ENCODE data around the gene UTP25. TPM values are rescaled to one million over a fixed set of nuclear protein-coding genes. Genes with fewer than 3 reads are reported as not detected.

UTP25 gene
- total and polyA plus RNA-seq, 2 donors (not counting 3 experiments of a cell fraction or from before 2014, with no cell fraction given), result 6.6 to 11.7 TPM

DNA sequence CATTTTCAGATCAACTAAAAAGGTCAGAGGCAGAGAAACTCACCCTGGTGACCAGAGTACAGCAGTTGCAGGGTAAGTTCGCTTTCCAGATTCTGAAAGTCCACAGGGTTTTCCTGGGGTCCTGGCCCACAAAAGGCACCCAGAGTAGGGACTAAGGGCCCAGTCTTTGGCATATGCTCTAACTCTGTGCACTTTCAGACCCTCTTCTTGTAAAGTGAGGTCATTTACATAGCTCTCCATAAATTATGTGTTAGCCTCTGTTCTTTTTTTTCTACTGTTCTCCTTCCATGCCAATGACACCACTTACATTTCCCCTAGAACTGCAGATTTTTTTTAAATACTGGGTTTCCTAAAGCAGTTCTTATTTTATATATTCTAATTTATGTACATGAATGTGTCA, 49.7 kb upstream of the UTP25 start:
- FAIRE-seq (no peak), DNase-seq (ENCODE audit: low read depth, low spot score) (no peak)
- Histone ChIP-seq H3K27me3 (ENCODE audit: control insufficient read depth in 2 of 2, insufficient read depth in 2 of 2, low read length in 2 of 2) (no peaks in the 10 kb centered on the region), H3K36me3 (ENCODE audit: control insufficient read depth in 2 of 2, extremely low read depth in 1 of 2, insufficient read depth in 2 of 2, low read length in 2 of 2) (no peaks in the 10 kb centered on the region), H3K9ac (replicated peaks; ENCODE audit: extremely low read depth, insufficient read depth, low read length) (no peak overlapping the region), H2AFZ (ENCODE audit: low read depth, low read length) (no peak overlapping the region), H3K4me2 (ENCODE audit: insufficient read depth, low read length) (no peak overlapping the region), H3K9me3 (replicated peaks; ENCODE audit: control insufficient read depth, insufficient read depth, low read length) (no peaks in the 10 kb centered on the region), H3K9me1 (replicated peaks; ENCODE audit: control insufficient read depth, extremely low read depth, insufficient read depth, low read length) (no peaks in the 10 kb centered on the region), H3K27ac (ENCODE audit: insufficient read depth, low read depth, low read length) (no peak overlapping the region), H3K4me1 (ENCODE audit: control insufficient read depth, extremely low read depth, insufficient read depth, low read length) (no peaks in the 10 kb centered on the region), H4K20me1 (replicated peaks; ENCODE audit: control insufficient read depth, extremely low read depth, insufficient read depth, low read length) (no peaks in the 10 kb centered on the region), H3K79me2 (ENCODE audit: control insufficient read depth, insufficient read depth, low read length) (no peaks in the 10 kb centered on the region), H3K4me3 (replicated peaks in 1 of 3; ENCODE audit: insufficient read depth in 1 of 3, low read depth in 1 of 3, low read length in 3 of 3) (no peak overlapping the region)
- CTCF ChIA-PET, result interaction anchor here (2.0 kb wide), 1 partner anchor 9 kb away, joined by 8 read pairs; no protein-coding TSS in a partner anchor
- no TSS peak for BruUV-seq (replicated peaks)
- no peak for TF ChIP-seq MYC (IDR thresholded peaks at IDR 0.05; ENCODE audit: low read depth, low read length)
- TF ChIP-seq POLR2AphosphoS5 (IDR thresholded peaks at IDR 0.05; ENCODE audit: insufficient read depth, low read depth, low read length), result no peak
- TF ChIP-seq, protein P1, sequence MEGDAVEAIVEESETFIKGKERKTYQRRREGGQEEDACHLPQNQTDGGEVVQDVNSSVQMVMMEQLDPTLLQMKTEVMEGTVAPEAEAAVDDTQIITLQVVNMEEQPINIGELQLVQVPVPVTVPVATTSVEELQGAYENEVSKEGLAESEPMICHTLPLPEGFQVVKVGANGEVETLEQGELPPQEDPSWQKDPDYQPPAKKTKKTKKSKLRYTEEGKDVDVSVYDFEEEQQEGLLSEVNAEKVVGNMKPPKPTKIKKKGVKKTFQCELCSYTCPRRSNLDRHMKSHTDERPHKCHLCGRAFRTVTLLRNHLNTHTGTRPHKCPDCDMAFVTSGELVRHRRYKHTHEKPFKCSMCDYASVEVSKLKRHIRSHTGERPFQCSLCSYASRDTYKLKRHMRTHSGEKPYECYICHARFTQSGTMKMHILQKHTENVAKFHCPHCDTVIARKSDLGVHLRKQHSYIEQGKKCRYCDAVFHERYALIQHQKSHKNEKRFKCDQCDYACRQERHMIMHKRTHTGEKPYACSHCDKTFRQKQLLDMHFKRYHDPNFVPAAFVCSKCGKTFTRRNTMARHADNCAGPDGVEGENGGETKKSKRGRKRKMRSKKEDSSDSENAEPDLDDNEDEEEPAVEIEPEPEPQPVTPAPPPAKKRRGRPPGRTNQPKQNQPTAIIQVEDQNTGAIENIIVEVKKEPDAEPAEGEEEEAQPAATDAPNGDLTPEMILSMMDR (IDR thresholded peaks at IDR 0.05; ENCODE audit: extremely low read depth in 1 of 2, insufficient read depth in 1 of 2, low read depth in 1 of 2, low read length in 2 of 2), result no peak
- dilution Hi-C loops (cut with MboI; ENCODE audit: extremely low pct_ligation_motif_present, low sequenced_read_pairs) (no loop called here), intact Hi-C loops (cut with micrococcal nuclease) (no loop called here)
- POLR2A ChIA-PET, result no interaction called here

DNA sequence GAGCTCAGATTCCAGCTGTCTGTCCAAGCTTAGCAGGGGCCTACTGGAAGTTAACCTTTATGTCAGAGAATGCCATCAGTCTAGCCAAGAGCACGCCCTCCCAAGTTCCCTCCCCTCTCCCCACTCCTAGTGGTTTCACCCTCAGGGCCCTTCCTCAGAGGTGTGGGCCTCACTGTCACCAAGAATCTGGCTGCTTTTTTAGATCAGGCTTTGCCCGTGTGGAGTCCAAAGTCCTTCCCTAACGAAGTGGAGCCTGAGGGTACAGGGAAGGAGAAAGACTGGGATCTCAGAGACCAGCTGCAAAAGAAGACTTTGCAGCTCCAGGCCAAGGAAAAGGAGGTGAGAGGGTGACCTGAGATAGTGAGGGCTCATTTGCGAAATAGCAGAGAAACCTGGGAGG, 47.5 kb upstream of the UTP25 start:
- POLR2A ChIA-PET, result no interaction called here
- Histone ChIP-seq H3K27ac (ENCODE audit: insufficient read depth, low read depth, low read length) (no peak overlapping the region), H3K9ac (replicated peaks; ENCODE audit: extremely low read depth, insufficient read depth, low read length) (no peak overlapping the region), H4K20me1 (replicated peaks; ENCODE audit: control insufficient read depth, extremely low read depth, insufficient read depth, low read length) (no peaks in the 10 kb centered on the region), H3K36me3 (ENCODE audit: control insufficient read depth in 2 of 2, extremely low read depth in 1 of 2, insufficient read depth in 2 of 2, low read length in 2 of 2) (no peaks in the 10 kb centered on the region), H3K27me3 (ENCODE audit: control insufficient read depth in 2 of 2, insufficient read depth in 2 of 2, low read length in 2 of 2) (no peaks in the 10 kb centered on the region), H3K9me3 (replicated peaks; ENCODE audit: control insufficient read depth, insufficient read depth, low read length) (no peaks in the 10 kb centered on the region), H3K4me3 (replicated peaks in 1 of 3; ENCODE audit: insufficient read depth in 1 of 3, low read depth in 1 of 3, low read length in 3 of 3) (no peak overlapping the region), H3K4me2 (ENCODE audit: insufficient read depth, low read length) (no peak overlapping the region), H3K4me1 (ENCODE audit: control insufficient read depth, extremely low read depth, insufficient read depth, low read length) (peaks cover 10% of the 10 kb centered on the region), H3K9me1 (replicated peaks; ENCODE audit: control insufficient read depth, extremely low read depth, insufficient read depth, low read length) (no peaks in the 10 kb centered on the region), H2AFZ (ENCODE audit: low read depth, low read length) (no peak overlapping the region), H3K79me2 (ENCODE audit: control insufficient read depth, insufficient read depth, low read length) (no peaks in the 10 kb centered on the region)
- dilution Hi-C loops (cut with MboI; ENCODE audit: extremely low pct_ligation_motif_present, low sequenced_read_pairs) (no loop called here), intact Hi-C loops (cut with micrococcal nuclease) (no loop called here)
- TF ChIP-seq GATA2 (IDR thresholded peaks at IDR 0.05; ENCODE audit: insufficient read depth, insufficient read length, low read depth, low read length) (no peak), MYC (IDR thresholded peaks at IDR 0.05; ENCODE audit: low read depth, low read length) (no peak), POLR2A (IDR thresholded peaks at IDR 0.05; ENCODE audit: low read depth, low read length) (no peak), EZH2 (IDR thresholded peaks at IDR 0.05; ENCODE audit: borderline replicate concordance, low read depth, low read length, severe bottlenecking) (no peak), JUN (IDR thresholded peaks at IDR 0.05; ENCODE audit: borderline replicate concordance, insufficient read depth, insufficient read length, low read depth) (no peak), FOS (IDR thresholded peaks at IDR 0.05; ENCODE audit: borderline replicate concordance, insufficient read depth, low read length) (no peak)
- TF ChIP-seq, protein P1 (IDR thresholded peaks at IDR 0.05; ENCODE audit: extremely low read depth in 1 of 2, insufficient read depth in 1 of 2, low read depth in 1 of 2, low read length in 2 of 2), result no peak
- DNase-seq (ENCODE audit: low read depth, low spot score) (no peak), FAIRE-seq (no peak)
- CTCF ChIA-PET, result no interaction called here
- BruUV-seq (replicated peaks), result no TSS peak

All from endothelial cell of umbilical vein (primary cell).